GM21825 (cell line): ENCODE results near the gene ANKS6.

ENCODE experiments used
- ATAC-seq: cut with Tn5 transposase; IDR thresholded peaks from one replicate; pipeline ENCODE4 v1.9.1; 2021; ENCODE audit warnings: mild to moderate bottlenecking, moderate library complexity; ENCODE audit not compliant: unreplicated experiment

ANKS6 gene

GRCh38 chr9:98740226-98740881, 56.0 kb downstream of the ANKS6 start:
- no peak for ATAC-seq

GRCh38 chr9:98738741-98739140, 57.6 kb downstream of the ANKS6 start:
- no peak for ATAC-seq

- ATAC-seq: no peak
Observed at GRCh38 chr9:98736226-98736625, 60.1 kb downstream of the ANKS6 start.

- no peak for ATAC-seq
Observed at GRCh38 chr9:98732801-98733200, 63.6 kb downstream of the ANKS6 start.

GRCh38 chr9:98732091-98732490, 64.3 kb downstream of the ANKS6 start:
- no peak for ATAC-seq

- ATAC-seq: no peak
Observed at GRCh38 chr9:98730871-98731270, 65.5 kb downstream of the ANKS6 start.

GRCh38 chr9:98728500-98728899, 67.9 kb downstream of the ANKS6 start:
- no peak for ATAC-seq

- ATAC-seq: no peak
Observed at GRCh38 chr9:98727428-98727827, 68.9 kb downstream of the ANKS6 start.

GRCh38 chr9:98726735-98727134, 69.6 kb downstream of the ANKS6 start:
- ATAC-seq: no peak

- ATAC-seq: no peak
Observed at GRCh38 chr9:98724810-98725530, 71.4 kb downstream of the ANKS6 start.

- no peak for ATAC-seq
Observed at GRCh38 chr9:98721643-98722042, 74.7 kb downstream of the ANKS6 start.

- no peak for ATAC-seq
Observed at GRCh38 chr9:98720402-98720801, 76.0 kb downstream of the ANKS6 start.

GRCh38 chr9:98719055-98719454, 77.3 kb downstream of the ANKS6 start:
- ATAC-seq: no peak

- no peak for ATAC-seq
Observed at GRCh38 chr9:98714833-98715232, 81.5 kb downstream of the ANKS6 start.

- ATAC-seq: no peak
Observed at GRCh38 chr9:98712987-98713386, 83.4 kb downstream of the ANKS6 start.

GRCh38 chr9:98709968-98710965, 86.1 kb downstream of the ANKS6 start:
- no peak for ATAC-seq

- no peak for ATAC-seq
Observed at GRCh38 chr9:98708933-98709911, 87.1 kb downstream of the ANKS6 start, which contains the start of gene GABBR2. Gene GABBR2 (minus strand): TSS chr9:98708935. CDS start chr9:98708737, 198 bp downstream.

GRCh38 chr9:98708103-98708932, 88.0 kb downstream of the ANKS6 start:
- no peak for ATAC-seq
